Activated CD8-positive, alpha-beta T cell treated with anti-CD3 and anti-CD28 coated beads, Interleukin-2, amount 10 ng/mL, durations not matched to agents 7 days and 5 days (primary cell): ENCODE data around the gene PACS1. TPM values are rescaled to one million over a fixed set of nuclear protein-coding genes. Genes with fewer than 3 reads are reported as not detected.

Experiments
- ATAC-seq: fragments of 150-1000 bp; cut with Tn5 transposase; one replicate; pipeline ENCODE4 v1.10.0; 2021; ENCODE audit warnings: moderate library complexity
- CTCF ChIA-PET: fragments of 350-600 bp; sonication (Branson Sonifier 250); formaldehyde crosslinking; loops from one replicate; lab custom pipeline; 2021; ENCODE audit warnings: antibody characterized with exemption; lab: Charles Lee
- POLR2A ChIA-PET: fragments of 350-600 bp; sonication (Branson Sonifier 250); formaldehyde crosslinking; loops from one replicate; lab custom pipeline; 2021; ENCODE audit warnings: antibody characterized with exemption; lab: Charles Lee
- DNase-seq: peaks from one replicate; pipeline ENCODE4 v3.0.0-alpha.2; 2020
- H3K27ac Mint-ChIP-seq: one replicate; pipeline ENCODE4 v1.8.0; 2021; ENCODE audit warnings: mild to moderate bottlenecking, mixed read lengths
- H3K27me3 Mint-ChIP-seq: one replicate; pipeline ENCODE4 v1.8.0; 2021; ENCODE audit warnings: low read depth, mixed read lengths
- H3K36me3 Mint-ChIP-seq: one replicate; pipeline ENCODE4 v1.8.0; 2021; ENCODE audit warnings: low read depth, mixed read lengths
- H3K4me1 Mint-ChIP-seq: one replicate; pipeline ENCODE4 v1.8.0; 2021; ENCODE audit warnings: low read depth, mixed read lengths
- H3K4me3 Mint-ChIP-seq: one replicate; pipeline ENCODE4 v1.8.0; 2021; ENCODE audit warnings: mild to moderate bottlenecking, mixed read lengths
- H3K9me3 Mint-ChIP-seq: one replicate; pipeline ENCODE4 v1.8.0; 2022; ENCODE audit warnings: mixed read lengths; ENCODE audit not compliant: insufficient read depth
- total RNA-seq, 2 experiments: library from RNA; stranded (reverse); gene quantifications; one replicate each; pipeline ENCODE4 v1.2.3, GENCODE V29; 2021

The PACS1 gene
- total RNA-seq, 2 experiments from 2014 or later: 84.6 to 91.6 TPM

GRCh38 chr11:66126064-66126463, 56.0 kb downstream of the PACS1 start:
- peak overlapping the region; percentile 91 for H3K27ac Mint-ChIP-seq
- ChIA-PET POLR2A (interaction anchor here (0.7 to 1.9 kb wide), 6 partner anchors 10 to 161 kb away, joined by 3 to 8 read pairs (median 6); no protein-coding TSS in a partner anchor), CTCF (interaction anchor here (0.9 to 3.5 kb wide), 19 partner anchors 7 to 104 kb away, joined by 3 to 42 read pairs (median 5); partner anchors contain the start of gene PACS1)
- ATAC-seq (no peak), DNase-seq (no peak)
- H3K4me3 Mint-ChIP-seq: peak overlapping the region; percentile 51
- H3K9me3 Mint-ChIP-seq: no peaks in the 10 kb centered on the region
- H3K4me1 Mint-ChIP-seq: peaks cover 52% of the 10 kb centered on the region
- no peaks in the 10 kb centered on the region for H3K27me3 Mint-ChIP-seq
- peaks cover 5% of the 10 kb centered on the region for H3K36me3 Mint-ChIP-seq

GRCh38 chr11:66126808-66127555, 56.9 kb downstream of the PACS1 start:
- DNase-seq (peak; percentile 73), ATAC-seq (peak; percentile 88)
- no peaks in the 10 kb centered on the region for H3K9me3 Mint-ChIP-seq
- ChIA-PET POLR2A (interaction anchor here (0.7 to 1.6 kb wide), 5 partner anchors 10 to 75 kb away, joined by 3 to 8 read pairs (median 5); partner anchors contain the start of gene SF3B2), CTCF (interaction anchor here (0.8 to 3.5 kb wide), 19 partner anchors 9 to 105 kb away, joined by 3 to 42 read pairs (median 4); partner anchors contain the start of gene PACS1)
- H3K27me3 Mint-ChIP-seq: no peaks in the 10 kb centered on the region
- H3K4me3 Mint-ChIP-seq: peak overlapping the region; percentile 51
- H3K27ac Mint-ChIP-seq: peak overlapping the region; percentile 91
- H3K36me3 Mint-ChIP-seq: peaks cover 5% of the 10 kb centered on the region
- H3K4me1 Mint-ChIP-seq: peaks cover 58% of the 10 kb centered on the region

GRCh38 chr11:66130978-66131377, 60.9 kb downstream of the PACS1 start:
- ATAC-seq (no peak), DNase-seq (no peak)
- Mint-ChIP-seq H3K4me3 (no peak overlapping the region), H3K27me3 (no peaks in the 10 kb centered on the region), H3K36me3 (peaks cover 4% of the 10 kb centered on the region), H3K27ac (no peak overlapping the region), H3K9me3 (no peaks in the 10 kb centered on the region), H3K4me1 (peaks cover 51% of the 10 kb centered on the region)
- POLR2A ChIA-PET: no interaction called here
- CTCF ChIA-PET: interaction anchor here (1.7 kb wide), 1 partner anchor 18 kb away, joined by 3 read pairs; no protein-coding TSS in a partner anchor

GRCh38 chr11:66131937-66132632, 62.0 kb downstream of the PACS1 start:
- ATAC-seq: no peak
- no peaks in the 10 kb centered on the region for H3K9me3 Mint-ChIP-seq
- peaks cover 47% of the 10 kb centered on the region for H3K4me1 Mint-ChIP-seq
- POLR2A ChIA-PET: no interaction called here
- H3K36me3 Mint-ChIP-seq: peaks cover 6% of the 10 kb centered on the region
- no peak overlapping the region for H3K4me3 Mint-ChIP-seq
- no peak overlapping the region for H3K27ac Mint-ChIP-seq
- H3K27me3 Mint-ChIP-seq: no peaks in the 10 kb centered on the region
- CTCF ChIA-PET: no interaction called here
- no peak for DNase-seq

- no peak for ATAC-seq
- CTCF ChIA-PET: interaction anchor here (0.8 to 4.7 kb wide), 16 partner anchors 8 to 244 kb away, joined by 3 to 112 read pairs (median 4); partner anchors contain the start of gene PACS1
- Mint-ChIP-seq H3K4me3 (no peak overlapping the region), H3K4me1 (peaks cover 45% of the 10 kb centered on the region), H3K27me3 (no peaks in the 10 kb centered on the region), H3K36me3 (peaks cover 3% of the 10 kb centered on the region), H3K9me3 (no peaks in the 10 kb centered on the region), H3K27ac (no peak overlapping the region)
- POLR2A ChIA-PET: interaction anchor here (0.5 to 1.4 kb wide), 4 partner anchors 17 to 81 kb away, joined by 3 to 4 read pairs (median 4); partner anchors contain the start of genes PACS1 and SF3B2
- no peak for DNase-seq
These were observed 63.2 kb downstream of the PACS1 start for GRCh38 chr11:66133216-66133775.

- ChIA-PET POLR2A (interaction anchor here (0.6 to 1.2 kb wide), 3 partner anchors 69 to 134 kb away, joined by 3 read pairs; partner anchors contain the start of gene SF3B2), CTCF (interaction anchor here (1.1 to 4.7 kb wide), 7 partner anchors 10 to 96 kb away, joined by 3 to 112 read pairs (median 5); partner anchors contain the start of genes PACS1 and SF3B2)
- H3K4me3 Mint-ChIP-seq: no peak overlapping the region
- peaks cover 34% of the 10 kb centered on the region for H3K4me1 Mint-ChIP-seq
- ATAC-seq: no peak
- H3K36me3 Mint-ChIP-seq: peaks cover 3% of the 10 kb centered on the region
- DNase-seq: no peak
- no peaks in the 10 kb centered on the region for H3K9me3 Mint-ChIP-seq
- no peak overlapping the region for H3K27ac Mint-ChIP-seq
- H3K27me3 Mint-ChIP-seq: no peaks in the 10 kb centered on the region
These were observed 66.7 kb downstream of the PACS1 start for GRCh38 chr11:66136752-66137123.

GRCh38 chr11:66139817-66140404, 69.8 kb downstream of the PACS1 start:
- peaks cover 21% of the 10 kb centered on the region for H3K4me1 Mint-ChIP-seq
- POLR2A ChIA-PET: no interaction called here
- no peak for DNase-seq
- no peaks in the 10 kb centered on the region for H3K9me3 Mint-ChIP-seq
- H3K36me3 Mint-ChIP-seq: peaks cover 4% of the 10 kb centered on the region
- no peak overlapping the region for H3K27ac Mint-ChIP-seq
- H3K4me3 Mint-ChIP-seq: no peak overlapping the region
- H3K27me3 Mint-ChIP-seq: no peaks in the 10 kb centered on the region
- CTCF ChIA-PET: interaction anchor here (0.7 to 1.2 kb wide), 4 partner anchors 10 to 247 kb away, joined by 3 read pairs; no protein-coding TSS in a partner anchor
- ATAC-seq: no peak

GRCh38 chr11:66142370-66143263, 72.5 kb downstream of the PACS1 start:
- ChIA-PET CTCF (interaction anchor here (1.1 kb wide), 1 partner anchor 75 kb away, joined by 3 read pairs; no protein-coding TSS in a partner anchor), POLR2A (interaction anchor here (0.6 to 0.7 kb wide), 2 partner anchors 73 to 230 kb away, joined by 3 read pairs; partner anchors contain the start of gene PACS1)
- Mint-ChIP-seq H3K27me3 (no peaks in the 10 kb centered on the region), H3K9me3 (peaks cover 5% of the 10 kb centered on the region), H3K4me3 (no peak overlapping the region), H3K36me3 (peaks cover 19% of the 10 kb centered on the region), H3K27ac (no peak overlapping the region), H3K4me1 (peaks cover 11% of the 10 kb centered on the region)
- ATAC-seq (no peak), DNase-seq (no peak)

GRCh38 chr11:66143264-66143566, 73.1 kb downstream of the PACS1 start:
- peaks cover 10% of the 10 kb centered on the region for H3K4me1 Mint-ChIP-seq
- CTCF ChIA-PET: interaction anchor here (1.1 kb wide), 1 partner anchor 76 kb away, joined by 3 read pairs; no protein-coding TSS in a partner anchor

GRCh38 chr11:66143996-66144678, 74.1 kb downstream of the PACS1 start:
- Mint-ChIP-seq H3K27me3 (no peaks in the 10 kb centered on the region), H3K4me1 (peaks cover 10% of the 10 kb centered on the region), H3K9me3 (peaks cover 5% of the 10 kb centered on the region), H3K36me3 (peaks cover 19% of the 10 kb centered on the region), H3K4me3 (no peak overlapping the region), H3K27ac (no peak overlapping the region)
- POLR2A ChIA-PET: no interaction called here
- DNase-seq (no peak), ATAC-seq (no peak)
- CTCF ChIA-PET: no interaction called here

More at GRCh38 chr11:66143264-66143566, 73.1 kb downstream of the PACS1 start:
- peaks cover 19% of the 10 kb centered on the region for H3K36me3 Mint-ChIP-seq
- no peaks in the 10 kb centered on the region for H3K27me3 Mint-ChIP-seq
- H3K27ac Mint-ChIP-seq: no peak overlapping the region
- peaks cover 5% of the 10 kb centered on the region for H3K9me3 Mint-ChIP-seq
- POLR2A ChIA-PET: interaction anchor here (0.6 kb wide), 1 partner anchor 229 kb away, joined by 3 read pairs; no protein-coding TSS in a partner anchor
- ATAC-seq (no peak), DNase-seq (no peak)
- no peak overlapping the region for H3K4me3 Mint-ChIP-seq
